Motor neuron (in vitro differentiated cells): ENCODE measurements around the gene ELAC1. TPM values are rescaled to one million over a fixed set of nuclear protein-coding genes. Genes with fewer than 3 reads are reported as not detected.
A peak's percentile ranks its signal among the peaks of the same experiment; 100 is the strongest.
"Not testable (repeated sequence)": the region's sequence is repeated elsewhere in the genome, so short reads cannot be mapped to it uniquely, and the experiment has no call there.

ENCODE experiments used
- ATAC-seq, 8 experiments: fragments of 200-7000 bp; cut with Tn5 transposase; replicated peaks in 6 of 8; 2 replicates each; pipeline ENCODE4 v1.8.0; 2021; ENCODE audit warnings: mild to moderate bottlenecking in 8 of 8, moderate library complexity in 8 of 8
- H3K27ac ChIP-seq, 2 donors: fragments of 250-450 bp; sonication (Bioruptor Pico); 2 replicates each; pipeline ENCODE4 v1.9.0; 2021; ENCODE audit warnings: antibody characterized with exemption in 2 of 2, mild to moderate bottlenecking in 2 of 2, moderate library complexity in 1 of 2
- H3K4me1 ChIP-seq, 2 donors: fragments of 250-450 bp; sonication (Bioruptor Pico); replicated peaks in 1 of 2; 2 replicates each; pipeline ENCODE4 v1.6.1; 2021; ENCODE audit warnings: antibody characterized with exemption in 2 of 2, mild to moderate bottlenecking in 2 of 2, moderate library complexity in 1 of 2
- H3K4me3 ChIP-seq, 5 donors: fragments of 250-450 bp; sonication (Bioruptor Pico); 2 replicates each; pipeline ENCODE4 v1.9.0; 2021; ENCODE audit warnings: antibody characterized with exemption in 5 of 5, mild to moderate bottlenecking in 5 of 5, moderate library complexity in 4 of 5
- WGBS, 10 experiments: fragments of 450-650 bp; shearing (Covaris generic); methylation state at CpG; one replicate each; pipeline ENCODE4 v1.0.0; 2022; 5-methylcytosine and 5-hydroxymethylcytosine counted together
- in situ Hi-C, 9 experiments: fragments of 400-800 bp; cut with MboI; loops; one replicate each; pipeline ENCODE4 v1.15.0; 2021; ENCODE audit warnings: low sequenced_read_pairs in 9 of 9, low pct_unique_long_range_greater_than_20kb in 2 of 9; ENCODE audit not compliant: unreplicated experiment in 9 of 9
- total RNA-seq, 8 experiments: library from RNA; unstranded; fragments of 300-600 nt; gene quantifications; 2 replicates each; pipeline versions ENCODE4 v1.2.3 to v1.2.4, GENCODE V29; 2022

The ELAC1 gene
- total RNA-seq, 8 experiments from 2014 or later, result 7.3 to 14.6 (median 9.6) TPM

DNA sequence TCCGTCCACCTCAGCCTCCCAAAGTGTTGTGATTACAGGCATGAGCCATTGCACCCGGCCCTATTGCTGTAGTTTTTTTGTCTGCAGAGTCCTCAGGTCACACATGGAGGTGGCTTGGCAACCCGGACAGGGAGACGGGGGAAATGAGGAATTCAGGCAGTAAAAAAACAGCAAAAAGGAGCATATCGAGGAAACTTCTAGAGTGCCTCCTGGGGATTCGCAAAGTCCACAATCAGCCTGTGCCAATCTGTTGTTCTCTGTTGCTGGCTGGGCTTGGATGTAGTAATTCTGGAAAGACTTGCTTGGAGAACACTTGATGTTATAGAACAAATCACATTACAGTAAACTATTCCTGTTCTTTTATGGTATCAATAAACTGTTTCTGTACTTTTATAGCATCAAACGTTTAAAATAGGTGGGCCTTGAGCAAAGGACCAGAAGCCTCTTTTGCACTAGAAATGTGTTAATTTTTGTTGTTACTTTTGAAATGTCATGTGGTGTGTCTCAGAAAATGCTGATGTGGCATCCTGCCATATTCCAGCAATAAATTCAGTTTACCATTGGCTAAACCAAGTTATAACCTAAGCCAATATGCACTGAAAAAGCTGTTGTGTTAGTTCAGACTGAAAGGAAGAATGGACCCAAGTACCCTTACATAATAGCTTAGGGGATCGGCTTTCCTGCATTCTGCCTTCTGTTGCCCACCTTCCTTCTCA is 14.4 kb downstream of the ELAC1 start:
- Histone ChIP-seq H3K4me3 (no peak overlapping the region), H3K4me1 (no peaks in the 10 kb centered on the region), H3K27ac (no peak overlapping the region)
- in situ Hi-C loops, result no loop called here
- WGBS, 10 experiments, result 45 to 100% (median 89%) methylated on average over 1 to 6 of the region's 8 CpGs
- ATAC-seq, result no peak

- ATAC-seq, result no peak
- in situ Hi-C loops, result no loop called here
- Histone ChIP-seq H3K4me1 (no peaks in the 10 kb centered on the region), H3K27ac (no peak overlapping the region), H3K4me3 (no peak overlapping the region)
- 83 to 100% (median 96%) methylated on average over 2 to 3 of the region's 3 CpGs; no CpG with 5 or more reads in 2 of the 10 experiments for WGBS, 10 experiments
Measured at GRCh38 chr18:50982802-50983179, 15.0 kb downstream of the ELAC1 start.

- Histone ChIP-seq H3K4me3 (no peak overlapping the region), H3K27ac (no peak overlapping the region), H3K4me1 (peaks cover under 1 to 2% of the 10 kb centered on the region in 2 donors)
- peak in 3 of 8 experiments; percentile 39 to 80 (median 75) for ATAC-seq
- in situ Hi-C loops, result no loop called here
- WGBS, 10 experiments, result 0 to 92% (median 76%) methylated on average over 1 to 2 of the region's 2 CpGs; no CpG with 5 or more reads in 2 of the 10 experiments
Measured at GRCh38 chr18:50986360-50987087, 18.7 kb downstream of the ELAC1 start.

- in situ Hi-C loops, result no loop called here
- ATAC-seq, result no peak
- WGBS, 10 experiments, result 0 to 83% (median 63%) methylated on average over 1 to 2 of the region's 2 CpGs; no CpG with 5 or more reads in 3 of the 10 experiments
- H3K4me1 ChIP-seq, result peaks cover 8 to 9% of the 10 kb centered on the region in 2 donors
- H3K27ac ChIP-seq, result no peak overlapping the region
- H3K4me3 ChIP-seq, result no peak overlapping the region
Measured at GRCh38 chr18:50987261-50987660, 19.4 kb downstream of the ELAC1 start.

- no peak overlapping the region for H3K4me3 ChIP-seq
- H3K4me1 ChIP-seq, result peaks cover 12 to 13% of the 10 kb centered on the region in 2 donors
- WGBS, 10 experiments, result 70 to 100% (median 83%) methylated on average over 1 to 3 of the region's 3 CpGs; no CpG with 5 or more reads in 1 of the 10 experiments
- no peak for ATAC-seq
- in situ Hi-C loops, result no loop called here
- no peak overlapping the region for H3K27ac ChIP-seq
Measured at GRCh38 chr18:50989711-50990110, 21.9 kb downstream of the ELAC1 start.

DNA sequence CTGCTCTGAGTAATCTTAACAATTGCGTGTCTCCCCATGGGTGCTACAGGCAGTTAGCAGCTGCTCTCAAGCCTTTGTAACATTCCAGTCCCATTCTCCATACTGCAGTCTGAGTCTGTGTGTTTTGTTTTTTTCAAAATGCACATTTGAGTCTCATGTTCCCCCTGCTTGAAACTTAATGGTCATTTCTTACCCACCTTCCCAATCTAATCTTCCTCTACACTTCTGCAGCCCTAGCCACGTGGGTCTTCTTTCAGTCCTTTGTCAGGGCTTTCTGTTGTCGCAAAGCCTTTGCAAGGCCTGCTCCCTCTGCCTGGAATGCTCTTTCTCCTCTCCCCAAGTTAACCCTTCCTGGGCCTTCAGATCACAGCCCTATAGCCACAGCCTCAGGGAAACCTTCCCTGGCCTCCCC is 24.5 kb downstream of the ELAC1 start:
- WGBS, 10 experiments, result 0 to 80% (median 49%) methylated on average over 1 to 3 of the region's 3 CpGs; no CpG with 5 or more reads in 2 of the 10 experiments
- Histone ChIP-seq H3K27ac (no peak overlapping the region), H3K4me3 (no peak overlapping the region), H3K4me1 (peaks cover 12 to 13% of the 10 kb centered on the region in 2 donors)
- ATAC-seq, result peak in 5 of 8 experiments; percentile 59 to 82 (median 72)
- in situ Hi-C loops, result no loop called here

- Histone ChIP-seq H3K4me3 (no peak overlapping the region), H3K27ac (no peak overlapping the region), H3K4me1 (peaks cover 12 to 13% of the 10 kb centered on the region in 2 donors)
- no peak for ATAC-seq
- in situ Hi-C loops, result no loop called here
- WGBS, 10 experiments, result 10 to 100% (median 88%) methylated on average over 1 to 2 of the region's 2 CpGs; no CpG with 5 or more reads in 2 of the 10 experiments
Measured at GRCh38 chr18:50994031-50994430, 26.2 kb downstream of the ELAC1 start.

GRCh38 chr18:51003174-51003573 is 35.3 kb downstream of the ELAC1 start:
- in situ Hi-C loops, ATAC-seq, H3K4me1 ChIP-seq, H3K27ac ChIP-seq, H3K4me3 ChIP-seq: not testable (repeated sequence)
- WGBS, 10 experiments, result no CpG with 5 or more reads among the region's 2 CpGs

- in situ Hi-C loops, result no loop called here
- no peak for ATAC-seq
- no peaks in the 10 kb centered on the region for H3K4me1 ChIP-seq
- WGBS, 10 experiments, result 63 to 100% (median 75%) methylated on average over 1 to 4 of the region's 5 CpGs; no CpG with 5 or more reads in 2 of the 10 experiments
- H3K27ac ChIP-seq, result no peak overlapping the region
- no peak overlapping the region for H3K4me3 ChIP-seq
Measured at GRCh38 chr18:51006061-51006818, 38.4 kb downstream of the ELAC1 start.

DNA sequence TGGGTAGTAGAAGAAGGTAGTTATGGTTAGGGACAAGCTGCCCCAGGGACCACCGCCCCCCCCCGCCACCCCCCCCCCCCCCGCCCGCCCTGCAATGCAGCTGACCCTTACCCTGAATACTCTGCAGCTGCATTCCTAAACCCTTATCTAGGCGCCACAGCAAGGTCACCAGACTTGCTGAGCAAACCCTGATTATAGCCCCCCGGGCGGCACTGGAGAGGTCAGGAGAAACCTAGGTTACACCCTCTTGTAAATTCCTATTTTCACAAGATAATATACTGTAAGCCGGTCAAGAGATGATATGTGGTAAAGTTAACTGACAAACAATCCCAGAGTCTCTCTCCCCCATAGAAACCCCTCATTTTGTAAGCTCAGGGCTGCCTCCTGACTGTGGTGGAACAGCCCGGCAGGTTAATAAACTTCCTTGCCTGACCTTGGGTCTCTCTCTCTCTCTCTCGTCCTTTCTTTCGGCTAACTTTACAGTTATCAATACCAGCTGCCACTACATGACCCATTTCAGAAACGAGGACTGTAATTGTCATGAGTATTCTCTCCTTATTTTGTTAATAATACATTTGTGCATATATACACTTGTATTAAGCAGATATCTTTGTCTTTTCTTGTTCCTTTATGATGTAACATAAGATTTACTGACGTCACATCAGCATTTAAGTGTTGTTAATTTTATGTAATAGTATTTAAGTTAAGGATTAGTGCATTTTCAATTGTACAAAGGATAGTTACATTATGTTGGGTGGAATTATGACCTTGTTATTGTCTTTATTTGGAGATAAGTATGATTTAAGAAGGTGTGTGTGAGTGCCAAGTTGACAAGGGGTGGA is 39.3 kb downstream of the ELAC1 start:
- no peak for ATAC-seq
- 31 to 100% (median 74%) methylated on average over 1 to 8 of the region's 13 CpGs for WGBS, 10 experiments
- in situ Hi-C loops, result no loop called here

GRCh38 chr18:51007790-51008139 is 39.9 kb downstream of the ELAC1 start:
- Histone ChIP-seq H3K4me3 (no peak overlapping the region), H3K27ac (no peak overlapping the region), H3K4me1 (no peaks in the 10 kb centered on the region)
- ATAC-seq, result no peak
- in situ Hi-C loops, result no loop called here
- WGBS, 10 experiments, result 0 to 86% (median 29%) methylated on average over 1 of the region's 1 CpG; no CpG with 5 or more reads in 5 of the 10 experiments

More for the DNA sequence above, 39.3 kb downstream of the ELAC1 start:
- Histone ChIP-seq H3K4me1 (no peaks in the 10 kb centered on the region), H3K4me3 (no peak overlapping the region), H3K27ac (no peak overlapping the region)

DNA sequence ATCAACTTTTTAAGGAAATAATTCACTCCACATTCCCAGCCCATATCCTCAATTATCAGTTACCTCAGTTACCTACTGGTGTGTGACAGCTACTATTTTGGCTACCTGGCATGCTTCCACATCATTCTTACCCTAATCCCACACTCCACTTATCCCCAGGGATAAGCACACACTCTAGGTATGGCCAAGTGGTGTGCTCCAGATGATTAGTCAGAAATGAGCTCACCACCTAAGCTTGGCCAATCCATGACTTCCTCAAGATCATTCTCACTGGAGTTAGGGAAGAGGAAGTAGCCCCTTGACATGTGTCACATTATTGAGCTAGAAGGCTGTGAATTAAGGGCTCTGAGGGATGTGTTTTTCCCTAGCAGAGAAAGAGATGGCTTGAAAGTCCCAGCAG is 41.2 kb downstream of the ELAC1 start:
- Histone ChIP-seq H3K4me1 (no peaks in the 10 kb centered on the region), H3K27ac (no peak overlapping the region), H3K4me3 (no peak overlapping the region)
- ATAC-seq, result peak in 2 of 8 experiments; percentile 30 to 43
- in situ Hi-C loops, result no loop called here
